Measurements from ENCODE around the gene PRKAR1B.

- TF ChIP-seq POLR2A (IDR thresholded peaks at IDR 0.05) (no peak), CTCF (IDR thresholded peaks at IDR 0.05) (no peak)
These were observed 137.1 kb downstream of the PRKAR1B start for GRCh38 chr7:589781-590575.
